Activated T-cell treated with anti-CD3 and anti-CD28 coated beads for 48 hours (primary cell): ENCODE measurements around the gene STAC3.

Source experiments
- DNase-seq: peaks from one replicate; pipeline ENCODE4 v3.0.0-alpha.2; 2020; ENCODE audit warnings: low read depth

The STAC3 gene

DNA sequence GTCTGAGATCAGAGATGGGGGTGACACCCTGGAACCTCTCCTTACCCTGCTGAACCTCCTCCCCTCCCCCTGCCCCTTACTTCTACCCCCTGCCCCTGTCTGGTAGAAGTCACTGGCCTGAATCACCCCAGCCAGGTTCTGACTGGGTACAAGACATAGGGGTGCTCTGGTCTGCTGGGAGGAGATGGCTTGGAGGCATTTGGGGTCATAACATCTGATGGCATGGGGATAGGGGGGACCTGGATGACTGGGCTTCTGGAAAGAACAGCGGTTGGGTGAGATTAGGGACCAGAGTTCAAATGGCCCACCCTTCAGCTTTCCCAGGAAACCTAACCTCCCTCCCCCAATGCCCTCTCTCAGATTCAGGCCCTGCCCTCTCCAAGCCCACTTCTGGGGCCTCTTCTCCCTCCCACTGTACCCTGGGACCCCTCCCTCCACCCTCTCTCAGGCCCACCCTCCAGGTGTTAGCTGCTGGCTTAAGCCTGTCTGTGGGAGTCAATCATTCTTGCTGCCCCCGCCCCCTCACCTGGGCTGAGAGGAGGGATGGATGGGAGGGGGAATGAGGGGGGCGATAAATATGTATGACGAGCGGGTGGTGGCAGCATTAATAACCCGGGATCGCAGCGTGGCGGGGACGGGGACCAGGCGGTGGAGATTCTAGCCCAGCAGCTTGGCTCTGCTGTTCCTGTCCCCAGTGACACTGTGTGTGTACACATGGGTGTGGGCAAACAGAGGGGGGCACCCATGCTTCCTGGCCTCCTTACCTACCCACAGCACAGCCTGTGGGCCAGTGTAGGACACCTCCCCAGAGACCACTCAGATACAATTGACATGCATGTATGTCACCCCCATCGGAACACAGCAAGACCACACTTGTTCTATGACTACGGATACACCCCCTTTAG lies 28.4 kb downstream of the STAC3 start:
- no peak for DNase-seq

DNA sequence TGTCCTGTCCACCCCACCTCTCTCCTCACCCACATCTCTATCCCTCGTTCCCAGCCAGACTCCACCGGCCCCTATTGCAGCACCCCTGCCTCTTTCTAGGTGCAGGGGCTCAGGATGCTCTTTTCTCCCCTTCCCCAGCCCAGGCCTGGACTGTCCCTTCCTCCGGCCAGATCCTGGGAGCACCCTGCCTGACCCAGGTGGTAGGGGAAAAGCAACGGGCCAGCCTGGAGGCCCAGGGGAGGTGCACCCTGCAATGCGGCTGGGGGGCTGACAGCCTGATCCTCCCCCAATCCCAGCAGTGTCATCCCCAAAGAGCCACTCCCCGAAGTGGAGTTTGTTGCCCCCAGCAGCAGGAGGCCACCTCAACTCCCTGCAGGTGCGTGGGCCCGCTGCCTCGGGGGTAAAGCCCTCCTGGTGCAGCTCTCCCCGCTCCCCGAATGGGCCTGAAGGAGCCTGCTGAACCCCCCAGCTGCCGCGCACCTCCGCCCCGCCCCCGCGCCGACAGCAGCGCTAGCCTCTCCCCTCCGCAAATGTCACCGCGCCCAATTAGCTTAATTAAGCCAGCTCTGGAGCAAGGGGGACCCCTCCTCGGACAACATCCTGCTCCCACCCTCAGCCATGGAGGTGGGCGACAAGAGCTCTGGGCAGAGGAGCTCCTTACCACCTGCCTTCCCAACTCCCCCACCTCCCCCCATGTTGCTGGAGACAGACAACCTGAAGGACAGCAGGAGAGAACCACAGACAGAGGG lies 29.6 kb downstream of the STAC3 start:
- no peak for DNase-seq

DNA sequence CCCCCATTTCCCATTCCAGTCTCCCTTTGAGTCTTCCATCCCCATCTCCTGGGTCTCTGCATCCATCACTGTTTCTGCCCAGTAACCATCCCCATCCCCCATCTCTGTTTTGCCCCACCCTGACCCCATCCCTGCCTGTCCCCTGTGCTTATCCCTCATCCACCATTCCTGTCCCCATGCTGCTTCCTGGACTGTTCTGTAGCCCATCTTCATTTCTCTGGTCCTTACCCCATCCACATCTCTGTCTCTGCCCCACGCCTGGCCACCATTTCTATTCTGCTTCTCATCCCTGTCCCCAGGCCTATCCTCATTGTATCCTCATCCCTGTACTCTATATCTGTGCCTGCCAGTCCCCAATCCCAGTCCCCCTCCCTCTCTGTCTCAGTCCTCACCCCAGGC lies 30.2 kb downstream of the STAC3 start:
- no peak for DNase-seq

DNA sequence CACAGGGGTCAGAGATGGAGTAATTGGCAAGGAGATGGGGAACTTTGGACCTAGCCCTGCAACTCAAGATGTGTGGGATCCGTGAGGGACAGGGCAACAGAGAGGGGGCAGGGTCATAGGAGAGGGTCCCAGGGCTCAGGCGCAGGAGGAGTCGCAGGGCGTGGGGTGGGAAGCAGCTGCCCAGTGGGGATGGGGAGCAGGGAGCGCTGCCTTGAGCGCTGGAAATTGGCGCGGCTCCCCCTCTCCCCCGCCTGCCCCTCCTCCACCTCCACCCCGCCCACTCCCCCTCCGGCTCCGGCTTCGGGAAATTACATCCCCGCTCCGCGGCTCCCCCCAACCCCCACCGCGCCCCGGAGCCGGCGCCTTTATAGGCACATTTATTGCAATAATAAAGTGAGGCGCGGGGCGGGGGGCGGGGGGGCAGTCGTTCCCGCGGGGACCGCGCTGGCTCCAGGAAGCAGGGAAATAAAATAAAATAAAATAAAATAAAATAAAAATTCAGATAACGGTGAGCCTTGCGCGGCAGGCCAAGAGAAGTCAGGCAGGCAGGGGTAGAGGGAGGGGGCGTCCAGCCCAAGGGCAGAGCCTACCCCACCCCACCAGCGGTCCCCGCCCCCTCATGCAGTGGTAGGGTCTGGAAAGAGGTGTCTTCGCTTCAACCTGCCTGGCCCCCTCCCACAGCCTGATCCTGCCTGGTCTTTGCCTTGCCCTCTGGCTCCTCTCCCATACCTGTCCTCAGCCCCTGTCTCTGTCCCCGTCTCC lies 30.8 kb downstream of the STAC3 start:
- DNase-seq: no peak

DNA sequence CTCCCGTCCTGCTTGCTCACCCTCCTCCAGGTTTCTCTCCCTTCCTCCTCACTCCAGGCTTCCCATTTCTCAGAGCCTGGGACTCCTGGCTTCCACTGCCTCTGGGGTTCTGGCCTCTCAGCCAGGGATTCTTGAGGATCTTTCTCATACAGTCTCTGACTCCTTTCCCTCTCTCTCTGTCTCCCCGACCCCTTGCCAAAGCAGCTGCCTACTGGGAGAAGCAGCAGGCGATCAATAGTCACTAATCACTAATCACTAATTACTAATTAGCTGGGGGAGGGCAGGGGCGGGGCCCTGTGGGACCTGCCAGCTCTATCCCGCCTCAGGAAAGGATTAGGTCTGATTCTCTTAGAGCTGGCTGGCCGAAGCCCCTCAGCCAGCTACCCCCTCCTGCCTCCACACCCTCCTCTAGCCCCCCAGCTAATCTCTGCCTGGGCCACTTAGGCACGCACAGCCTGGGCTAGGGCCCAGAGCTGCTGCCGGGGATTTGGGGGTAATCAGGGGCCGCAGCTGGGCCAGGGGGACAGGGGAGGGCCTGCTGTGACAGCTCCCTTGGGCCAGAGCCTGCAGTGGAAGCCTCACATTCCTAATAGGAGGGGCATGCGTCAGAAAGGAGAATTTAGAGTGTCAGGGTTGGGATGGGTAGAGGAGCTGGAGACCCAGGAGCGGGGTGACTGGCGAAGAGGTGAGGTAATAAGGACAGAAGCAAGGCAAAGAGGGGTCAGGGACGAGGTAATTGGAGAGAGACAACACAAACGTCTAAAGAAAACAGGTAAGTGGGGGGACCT lies 31.6 kb downstream of the STAC3 start:
- DNase-seq: no peak

DNA sequence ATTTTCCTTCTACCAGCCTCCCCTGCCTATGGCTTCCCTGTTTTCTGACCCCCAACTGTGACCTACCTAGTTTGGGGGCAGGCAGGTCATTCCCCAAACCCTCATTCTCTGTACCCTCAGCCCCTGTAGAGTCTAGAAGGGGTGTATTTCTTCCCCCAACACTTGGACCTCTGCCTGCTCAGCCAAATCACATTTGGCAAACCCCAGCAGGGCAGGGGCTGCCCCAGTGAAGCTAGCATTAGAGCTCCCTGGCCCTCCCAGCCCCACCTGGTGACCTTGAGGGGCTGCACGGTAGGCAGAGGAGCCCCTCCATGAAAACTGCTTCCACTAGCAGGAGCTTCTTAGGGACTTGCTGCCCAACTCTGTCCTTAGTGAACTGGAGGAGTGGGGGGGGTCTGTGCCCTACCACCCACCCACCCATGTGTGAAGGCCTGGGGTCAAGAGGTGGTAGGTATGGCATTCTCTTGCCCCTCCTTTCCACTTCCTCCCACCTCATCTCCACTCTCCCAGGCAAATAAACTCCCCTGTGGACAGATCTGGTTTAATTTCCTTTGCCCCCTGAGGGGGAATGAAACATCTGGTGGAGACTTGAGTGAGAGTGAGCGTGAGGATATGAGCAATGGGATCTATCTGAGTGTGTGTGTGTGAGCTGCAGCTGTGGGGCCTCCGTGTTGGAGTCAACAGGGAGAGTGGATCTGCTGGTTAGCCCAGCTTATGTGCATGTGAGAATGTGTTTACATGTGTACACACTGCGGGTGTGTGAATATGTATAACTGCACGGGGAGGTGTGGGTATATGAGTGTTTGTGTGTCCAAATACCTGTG lies 32.7 kb downstream of the STAC3 start:
- no peak for DNase-seq

DNA sequence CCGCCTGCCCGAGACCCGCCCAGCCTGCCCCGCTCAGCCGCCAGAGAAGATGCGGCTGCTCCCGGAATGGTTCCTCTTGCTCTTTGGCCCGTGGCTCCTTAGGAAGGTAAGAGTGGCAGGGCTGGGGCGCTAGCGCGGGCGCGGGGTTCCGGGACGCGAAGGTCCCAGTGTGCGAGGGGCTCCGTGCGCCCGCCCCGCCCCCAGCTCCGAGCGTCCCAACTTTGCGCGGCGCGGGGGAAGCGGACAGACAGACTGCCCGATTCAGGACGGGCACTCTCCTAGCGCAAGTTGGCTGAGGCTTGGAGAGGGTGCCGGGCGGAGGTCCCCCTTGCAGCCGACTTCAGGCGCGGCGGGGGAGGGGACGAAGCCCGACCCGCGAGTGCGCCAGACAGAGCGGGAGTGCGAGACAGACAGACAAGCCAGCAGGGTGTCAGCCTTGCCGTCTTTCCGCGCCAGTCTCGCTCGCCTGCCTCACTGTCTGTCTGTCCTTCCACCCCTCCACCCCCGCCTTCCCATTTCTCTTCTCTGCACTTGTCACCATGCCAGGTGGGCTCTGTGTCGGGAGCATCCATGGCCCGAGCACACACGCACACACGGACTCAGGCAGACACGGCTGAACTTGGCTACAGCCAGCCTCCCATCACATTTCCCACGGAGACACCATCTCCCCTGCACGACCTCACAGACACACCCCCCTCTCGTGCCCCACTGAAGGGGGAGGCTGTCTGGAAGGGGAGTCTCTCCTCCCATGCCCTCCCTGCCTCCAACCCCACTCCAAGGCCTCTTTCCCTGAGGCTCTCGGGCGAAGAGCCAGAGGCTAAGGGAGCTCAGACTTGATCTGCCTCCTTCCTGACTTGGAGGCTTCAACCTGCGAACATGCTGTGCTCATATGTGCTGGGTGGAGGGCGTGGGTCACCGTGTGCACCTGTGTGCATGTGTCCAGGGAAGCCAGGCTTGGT lies 33.8 kb downstream of the STAC3 start:
- no peak for DNase-seq

DNA sequence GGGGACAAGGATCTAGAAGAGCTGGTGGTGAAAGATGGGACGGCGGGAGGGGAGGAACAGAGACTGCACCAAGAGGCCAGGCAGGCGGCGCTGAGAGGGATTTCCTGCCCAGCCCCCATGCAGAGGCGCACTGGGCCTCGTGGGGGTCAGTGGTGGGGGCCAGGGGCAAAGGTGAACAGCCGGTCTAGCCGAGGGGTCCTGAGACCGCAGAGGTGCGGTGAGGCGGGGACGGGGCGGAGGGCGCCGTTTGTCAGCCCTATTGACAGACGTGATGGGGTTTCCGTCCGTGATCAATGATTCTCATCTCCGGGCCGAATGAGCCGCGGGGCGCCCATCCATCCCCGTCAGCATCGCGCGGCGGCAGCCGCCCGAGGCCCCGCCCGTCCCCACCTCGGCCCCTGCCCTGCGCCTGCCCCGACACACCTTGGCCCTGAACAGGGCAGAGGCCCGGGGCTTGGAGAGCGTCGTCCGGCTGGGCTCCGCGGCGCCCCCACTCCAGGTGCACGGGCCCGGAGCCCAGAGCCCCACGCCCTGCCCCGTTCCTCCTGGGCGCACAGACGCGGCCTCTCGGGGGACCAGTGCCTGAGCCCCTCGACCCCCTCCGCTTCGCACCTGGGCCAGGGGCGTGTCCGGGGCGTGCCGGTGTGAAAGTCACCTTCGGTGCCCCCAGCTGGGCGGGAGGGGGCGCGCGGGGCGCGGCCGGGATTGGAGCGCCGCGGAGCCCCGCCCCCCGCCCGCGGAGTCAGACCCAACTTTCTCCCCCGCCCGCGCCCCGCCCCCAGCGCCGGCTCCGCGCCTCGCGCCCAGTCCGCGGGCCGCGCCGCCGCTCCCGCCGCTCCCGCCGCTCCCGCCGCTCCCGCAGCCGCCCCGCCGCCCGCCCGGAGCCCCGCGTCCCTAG lies 34.7 kb downstream of the STAC3 start, which contains the start of gene NXPH4:
Gene NXPH4, plus strand, starts transcription at position 781 of the 898 bp plus-strand sequence. CDS start 176 bp downstream, outside the sequence.
- DNase-seq: no peak

DNA sequence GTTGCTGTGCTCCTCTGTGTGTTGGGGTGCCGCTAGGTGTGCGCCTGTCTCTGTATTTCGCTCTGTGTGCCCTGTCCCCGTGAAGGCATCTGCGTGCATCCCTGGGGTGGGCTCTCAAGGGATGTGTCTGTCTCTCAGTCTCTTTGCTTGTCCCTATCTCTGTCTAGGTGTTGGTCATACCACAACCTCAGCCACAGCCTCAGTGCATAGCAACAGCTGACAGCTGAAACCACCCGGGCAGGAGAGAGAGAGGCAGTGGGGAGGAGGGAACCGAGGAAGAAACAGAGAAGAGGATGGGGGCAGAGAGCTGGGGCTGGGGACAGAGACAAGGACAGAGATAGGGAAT lies 35.3 kb downstream of the STAC3 start:
- no peak for DNase-seq

DNA sequence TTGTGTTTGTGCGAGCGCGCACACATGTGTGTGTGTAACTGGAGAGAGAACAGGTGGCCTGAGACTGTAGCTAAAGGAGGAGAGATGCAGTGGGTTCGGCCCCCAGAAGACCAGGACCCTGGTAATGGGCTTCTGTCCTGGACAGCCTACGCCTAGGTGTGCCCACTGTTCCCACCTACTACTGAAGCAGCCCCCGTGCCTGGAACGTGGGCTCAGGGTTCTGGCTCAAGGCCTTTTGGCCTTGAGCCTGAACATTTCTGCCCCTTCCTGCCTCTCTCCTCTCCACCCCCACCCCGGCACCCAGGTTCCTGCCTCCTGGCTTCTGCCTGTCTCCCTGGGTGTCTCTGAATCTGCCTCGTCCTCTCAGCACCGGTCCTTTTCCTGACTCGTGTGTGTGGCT lies 35.9 kb downstream of the STAC3 start:
- DNase-seq: no peak

DNA sequence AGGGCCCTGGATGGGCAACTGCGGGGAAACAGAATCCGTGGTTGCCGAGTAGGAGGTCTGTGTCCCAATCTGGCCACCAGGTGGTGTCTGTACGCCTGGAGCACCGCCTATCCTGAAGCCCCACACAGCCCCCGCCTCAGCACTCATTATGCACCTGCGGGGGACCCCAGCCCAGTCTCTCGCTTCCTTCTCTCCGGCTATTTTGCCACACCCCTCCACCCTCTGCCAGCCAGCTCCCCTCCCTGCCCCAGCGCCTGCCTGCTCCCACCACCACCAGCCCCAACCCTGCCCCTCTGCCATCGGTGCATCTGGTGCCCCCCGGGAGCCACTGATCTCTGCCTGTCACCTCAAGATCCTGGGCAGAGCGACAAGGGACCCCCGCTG lies 36.6 kb downstream of the STAC3 start:
- peak; percentile 62 for DNase-seq

DNA sequence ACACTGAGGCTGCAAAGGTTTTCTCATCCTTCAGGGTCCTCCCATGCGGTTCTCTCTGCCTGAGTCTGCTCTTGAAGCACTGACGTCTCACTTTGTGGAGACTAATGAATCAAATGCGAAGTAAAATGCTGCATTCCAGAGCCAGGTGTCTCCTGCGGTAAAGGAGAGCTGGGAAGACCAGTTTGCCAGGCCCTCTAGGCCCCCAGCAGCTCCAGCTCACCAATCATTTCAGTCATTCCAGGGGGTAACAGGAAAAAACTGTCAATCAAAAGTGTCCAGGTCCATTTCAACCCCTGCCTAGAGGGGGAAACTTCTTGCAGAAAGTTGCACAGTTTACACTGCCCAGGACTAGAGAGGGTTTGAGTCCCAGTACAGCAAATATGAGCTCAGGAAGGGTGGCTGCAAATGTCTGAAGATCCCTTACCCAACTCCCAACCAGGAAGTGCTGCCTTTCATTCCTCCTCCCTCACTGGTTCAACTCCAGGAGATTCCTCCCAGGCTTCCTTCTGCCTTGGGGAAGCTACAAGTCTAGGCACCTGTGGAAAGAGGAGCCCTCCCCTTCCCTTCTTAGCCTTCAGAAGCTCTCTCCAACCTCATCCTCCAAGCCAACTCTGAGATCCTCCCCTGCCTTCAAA lies 37.1 kb downstream of the STAC3 start:
- no peak for DNase-seq

DNA sequence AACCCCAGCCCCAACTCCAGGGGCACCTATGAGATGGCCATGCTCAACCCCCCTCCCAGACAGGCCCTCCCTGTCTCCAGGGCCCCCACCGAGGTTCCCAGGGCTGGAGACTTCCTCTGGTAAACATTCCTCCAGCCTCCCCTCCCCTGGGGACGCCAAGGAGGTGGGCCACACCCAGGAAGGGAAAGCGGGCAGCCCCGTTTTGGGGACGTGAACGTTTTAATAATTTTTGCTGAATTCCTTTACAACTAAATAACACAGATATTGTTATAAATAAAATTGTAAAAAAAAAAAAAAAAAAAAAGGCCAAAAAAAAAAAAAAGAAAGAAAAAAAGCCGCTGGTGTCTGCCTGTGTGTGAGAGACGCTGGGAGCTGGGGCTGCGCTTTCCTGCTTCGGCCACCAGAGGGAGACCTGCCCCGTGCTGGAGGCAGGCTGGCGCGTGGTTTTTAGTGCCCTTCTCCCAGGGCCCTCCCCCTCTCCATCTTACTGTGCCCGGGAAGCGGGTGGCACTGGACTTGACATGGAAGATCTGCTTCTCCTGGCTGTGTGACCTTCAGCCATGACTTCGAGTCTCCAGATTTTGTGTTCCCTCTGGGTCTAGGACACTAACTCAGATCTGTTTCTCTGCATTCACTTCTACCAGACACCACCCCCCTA lies 37.8 kb downstream of the STAC3 start:
- DNase-seq: peak; percentile 78

DNA sequence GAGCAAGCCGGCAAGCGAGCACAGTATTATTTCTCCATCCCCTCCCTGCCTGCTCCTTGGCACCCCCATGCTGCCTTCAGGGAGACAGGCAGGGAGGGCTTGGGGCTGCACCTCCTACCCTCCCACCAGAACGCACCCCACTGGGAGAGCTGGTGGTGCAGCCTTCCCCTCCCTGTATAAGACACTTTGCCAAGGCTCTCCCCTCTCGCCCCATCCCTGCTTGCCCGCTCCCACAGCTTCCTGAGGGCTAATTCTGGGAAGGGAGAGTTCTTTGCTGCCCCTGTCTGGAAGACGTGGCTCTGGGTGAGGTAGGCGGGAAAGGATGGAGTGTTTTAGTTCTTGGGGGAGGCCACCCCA lies 38.3 kb downstream of the STAC3 start:
- DNase-seq: no peak

DNA sequence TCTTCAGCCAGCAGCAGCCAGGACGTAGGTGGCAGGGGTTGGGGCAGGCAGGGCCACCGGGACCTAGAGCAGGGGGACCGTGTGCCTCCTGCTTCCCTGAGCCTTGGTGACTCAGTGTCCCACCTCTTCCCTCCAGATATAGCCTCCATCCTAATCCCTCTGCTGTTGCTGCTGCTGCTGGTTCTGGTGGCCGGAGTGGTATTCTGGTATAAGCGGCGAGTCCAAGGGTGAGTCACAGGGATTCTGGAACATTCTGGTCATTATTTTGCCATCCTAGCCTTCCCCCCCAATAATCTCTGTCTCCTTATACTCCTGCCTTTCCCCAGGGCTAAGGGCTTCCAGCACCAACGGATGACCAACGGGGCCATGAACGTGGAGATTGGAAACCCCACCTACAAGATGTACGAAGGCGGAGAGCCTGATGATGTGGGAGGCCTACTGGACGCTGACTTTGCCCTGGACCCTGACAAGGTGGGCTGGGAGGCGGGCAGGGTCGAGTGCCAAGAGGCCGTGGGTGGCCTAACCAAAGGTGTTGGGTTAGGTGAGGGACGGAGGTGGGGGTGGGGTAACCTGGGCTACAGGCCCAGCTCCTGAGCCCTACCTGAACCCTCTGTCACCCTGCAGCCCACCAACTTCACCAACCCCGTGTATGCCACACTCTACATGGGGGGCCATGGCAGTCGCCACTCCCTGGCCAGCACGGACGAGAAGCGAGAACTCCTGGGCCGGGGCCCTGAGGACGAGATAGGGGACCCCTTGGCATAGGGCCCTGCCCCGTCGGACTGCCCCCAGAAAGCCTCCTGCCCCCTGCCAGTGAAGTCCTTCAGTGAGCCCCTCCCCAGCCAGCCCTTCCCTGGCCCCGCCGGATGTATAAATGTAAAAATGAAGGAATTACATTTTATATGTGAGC lies 38.9 kb downstream of the STAC3 start:
- no peak for DNase-seq

DNA sequence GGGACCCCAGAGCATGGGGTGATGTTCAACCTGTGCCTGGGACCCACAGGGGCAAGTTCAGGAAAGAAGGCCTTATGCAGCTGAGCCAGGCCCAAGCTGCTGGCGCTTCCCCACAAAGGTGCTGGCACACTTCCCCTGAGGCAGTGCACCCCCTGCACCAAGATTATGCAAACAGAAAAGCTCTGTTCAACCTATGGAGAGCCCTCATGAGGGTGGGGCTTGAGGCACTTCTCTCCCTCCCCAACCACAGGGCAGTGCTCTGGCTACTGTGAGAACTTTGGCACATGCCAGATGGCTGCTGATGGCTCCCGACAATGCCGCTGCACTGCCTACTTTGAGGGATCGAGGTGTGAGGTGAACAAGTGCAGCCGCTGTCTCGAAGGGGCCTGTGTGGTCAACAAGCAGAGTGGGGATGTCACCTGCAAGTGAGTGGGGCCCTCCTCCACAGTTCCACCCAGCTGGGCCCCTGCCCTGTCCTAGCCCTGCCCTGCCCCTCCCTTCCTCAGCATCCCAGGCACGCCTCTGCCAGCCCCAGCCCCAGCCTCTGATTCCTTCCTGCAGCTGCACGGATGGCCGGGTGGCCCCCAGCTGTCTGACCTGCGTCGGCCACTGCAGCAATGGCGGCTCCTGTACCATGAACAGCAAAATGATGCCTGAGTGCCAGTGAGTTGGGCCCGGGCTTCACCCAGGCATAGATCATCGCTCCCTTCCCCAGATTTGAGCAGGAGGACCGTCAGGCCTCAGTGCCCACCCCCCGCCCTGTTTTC lies 39.9 kb downstream of the STAC3 start:
- DNase-seq: no peak
